ENCODE data around the gene LRRC4B. TPM values are rescaled to one million over a fixed set of nuclear protein-coding genes. Genes with fewer than 3 reads are reported as not detected.

The LRRC4B gene
- total and polyA plus RNA-seq, 2 of the 4 experiments (the other 2 are of a cell fraction), result 0.03 TPM; not detected in 1

DNA sequence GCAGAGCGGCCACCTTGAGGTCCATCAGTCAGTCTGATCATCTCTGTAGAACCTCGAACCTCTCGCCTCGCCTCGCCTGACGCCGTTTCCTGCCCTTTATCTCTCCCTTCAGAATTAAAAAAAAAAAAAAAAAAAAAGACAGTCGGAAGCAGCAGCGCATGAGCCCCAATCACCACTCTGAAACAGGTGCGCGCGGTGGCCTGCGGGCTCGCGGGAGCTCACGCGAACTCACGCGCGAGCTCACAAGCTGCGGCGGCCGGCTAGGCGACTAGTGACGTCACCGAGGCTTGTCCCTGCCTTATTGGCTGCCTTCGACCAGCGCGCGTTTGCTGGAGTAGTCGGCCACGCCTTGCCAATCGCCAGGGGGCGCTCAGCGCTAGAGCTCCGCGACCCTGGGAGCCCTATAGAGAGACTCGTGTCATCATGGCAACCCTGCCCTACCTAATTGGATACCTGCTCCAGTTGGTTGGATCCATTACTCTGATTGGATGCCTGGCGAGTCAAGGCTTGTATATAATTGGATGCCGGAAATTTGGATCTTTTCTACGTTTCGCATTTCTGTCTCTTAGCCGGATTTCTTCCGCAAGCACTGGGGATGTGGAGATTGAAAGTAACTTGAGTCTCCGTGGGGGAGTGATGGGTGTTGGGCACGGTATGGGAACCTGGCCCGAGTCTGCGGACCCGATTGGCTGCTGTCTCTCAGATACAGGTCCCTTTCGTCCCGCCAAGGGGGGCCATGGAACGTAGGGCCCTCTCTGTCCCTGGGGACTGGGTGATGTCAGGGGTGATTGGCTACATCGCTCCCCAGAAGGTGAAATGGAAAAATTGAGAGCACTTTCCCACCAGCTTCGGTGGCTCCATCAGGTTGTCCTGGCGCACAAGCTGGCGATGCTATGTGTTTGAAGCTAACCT is 39.9 kb upstream of the LRRC4B start:
- H4K8ac ChIP-seq (ENCODE audit: low read depth in 2 of 2, low read length in 2 of 2), result no peak overlapping the region
- H2BK15ac ChIP-seq (ENCODE audit: low read depth, low read length), result no peak overlapping the region
- ChIA-PET CTCF (no interaction called here), POLR2A (ENCODE audit: unreplicated experiment) (no interaction called here)
- H3K9me3 ChIP-seq (ENCODE audit: control insufficient read depth, insufficient read depth, low read length), result peaks cover 4% of the 10 kb centered on the region; the same call in 1 of the 2 replicates
- no peak overlapping the region for H4K91ac ChIP-seq (ENCODE audit: insufficient read depth, low read depth, low read length)
- no peak overlapping the region for H3K18ac ChIP-seq (ENCODE audit: low read depth, low read length)
- 37% methylated on average over 13 of the region's 56 CpGs; no CpG with 5 or more reads in 1 of the 2 experiments for WGBS, 2 experiments (ENCODE audit: extremely low coverage in 2 of 2, insufficient read length in 1 of 2)
- no peak overlapping the region for H2BK120ac ChIP-seq (ENCODE audit: low read depth, low read length)
- BruUV-seq (replicated peaks), result no TSS peak
- no peaks in the 10 kb centered on the region for H3K27me3 ChIP-seq (ENCODE audit: control insufficient read depth, insufficient read depth, low read length)
- no peak overlapping the region for H3K9ac ChIP-seq (ENCODE audit: low read depth, low read length)
- H3K14ac ChIP-seq (replicated peaks; ENCODE audit: low read depth, low read length), result no peak overlapping the region
- H2AK9ac ChIP-seq (replicated peaks; ENCODE audit: low read depth, low read length, poor library complexity), result no peak overlapping the region
- no peak overlapping the region for H2BK5ac ChIP-seq (ENCODE audit: low read depth, low read length, poor library complexity, severe bottlenecking)
- no peak overlapping the region for H3K23ac ChIP-seq (ENCODE audit: low read depth, low read length)
- no peak overlapping the region for H3K4ac ChIP-seq (ENCODE audit: low read depth, low read length)
- H3K79me1 ChIP-seq (ENCODE audit: low read depth in 1 of 2, low read length in 2 of 2), result no peaks in the 10 kb centered on the region
- H3K4me3 ChIP-seq (ENCODE audit: insufficient read depth, low read depth, low read length), result no peak overlapping the region
- H4K20me1 ChIP-seq (ENCODE audit: insufficient read depth, low read length), result no peaks in the 10 kb centered on the region
- dilution Hi-C loops (cut with HindIII; ENCODE audit: low sequenced_read_pairs, unreplicated experiment) (no loop called here), intact Hi-C loops (cut with micrococcal nuclease) (no loop called here), in situ Hi-C loops (cut with MboI; ENCODE audit: low sequenced_read_pairs) (no loop called here)
- no peaks in the 10 kb centered on the region for H3K9me1 ChIP-seq (ENCODE audit: insufficient read depth, low read length)
- ATAC-seq (ENCODE audit: low read depth) (peak; percentile 84), DNase-seq (peak; percentile 67)
- no peak overlapping the region for H2BK20ac ChIP-seq (ENCODE audit: low read depth, low read length)
- no peaks in the 10 kb centered on the region for H3K36me3 ChIP-seq (ENCODE audit: control insufficient read depth, insufficient read depth, low read length)
- H3K27ac ChIP-seq (ENCODE audit: insufficient read depth, low read length), result no peak overlapping the region
- H2AFZ ChIP-seq (replicated peaks; ENCODE audit: low read length, poor library complexity), result peak overlapping the region; percentile 64
- no peak overlapping the region for H3K56ac ChIP-seq (ENCODE audit: extremely low read depth, insufficient read depth, low read length)
- no peaks in the 10 kb centered on the region for H3K4me1 ChIP-seq (ENCODE audit: control insufficient read depth, insufficient read depth, low read length)
- no peak overlapping the region for H4K5ac ChIP-seq (ENCODE audit: low read depth, low read length)
- H2AK5ac ChIP-seq (ENCODE audit: low read depth, low read length), result no peak overlapping the region
- H3K4me2 ChIP-seq (ENCODE audit: low read depth, low read length), result peak overlapping the region; percentile 54
- TF ChIP-seq NFE2L2 (IDR thresholded peaks at IDR 0.05; ENCODE audit: low read depth, low read length) (no peak), MAFK (IDR thresholded peaks at IDR 0.05; ENCODE audit: low read depth, low read length) (no peak), MAZ (IDR thresholded peaks at IDR 0.05; ENCODE audit: borderline replicate concordance, low read depth, low read length) (no peak), POLR2A (IDR thresholded peaks at IDR 0.05; ENCODE audit: low read depth, low read length) (no peak), MXI1 (IDR thresholded peaks at IDR 0.05; ENCODE audit: borderline replicate concordance, low read depth, low read length) (no peak), RFX5 (IDR thresholded peaks at IDR 0.05; ENCODE audit: low read depth, low read length) (peak; percentile 98), RCOR1 (IDR thresholded peaks at IDR 0.05; ENCODE audit: insufficient replicate concordance, low read length) (no peak), RAD21 (IDR thresholded peaks at IDR 0.05; ENCODE audit: low read length) (peak; percentile 45), CHD1 (IDR thresholded peaks at IDR 0.05; ENCODE audit: low read depth, low read length) (no peak), CEBPB (IDR thresholded peaks at IDR 0.05; ENCODE audit: low read depth, low read length) (no peak), SMC3 (IDR thresholded peaks at IDR 0.05; ENCODE audit: low read depth, low read length) (peak; percentile 15; the same call in 1 of the 2 replicates)
- TF ChIP-seq, protein P1, sequence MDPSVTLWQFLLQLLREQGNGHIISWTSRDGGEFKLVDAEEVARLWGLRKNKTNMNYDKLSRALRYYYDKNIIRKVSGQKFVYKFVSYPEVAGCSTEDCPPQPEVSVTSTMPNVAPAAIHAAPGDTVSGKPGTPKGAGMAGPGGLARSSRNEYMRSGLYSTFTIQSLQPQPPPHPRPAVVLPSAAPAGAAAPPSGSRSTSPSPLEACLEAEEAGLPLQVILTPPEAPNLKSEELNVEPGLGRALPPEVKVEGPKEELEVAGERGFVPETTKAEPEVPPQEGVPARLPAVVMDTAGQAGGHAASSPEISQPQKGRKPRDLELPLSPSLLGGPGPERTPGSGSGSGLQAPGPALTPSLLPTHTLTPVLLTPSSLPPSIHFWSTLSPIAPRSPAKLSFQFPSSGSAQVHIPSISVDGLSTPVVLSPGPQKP (IDR thresholded peaks at IDR 0.05; ENCODE audit: borderline replicate concordance, low read depth, low read length), result no peak
- TF ChIP-seq, protein P2, sequence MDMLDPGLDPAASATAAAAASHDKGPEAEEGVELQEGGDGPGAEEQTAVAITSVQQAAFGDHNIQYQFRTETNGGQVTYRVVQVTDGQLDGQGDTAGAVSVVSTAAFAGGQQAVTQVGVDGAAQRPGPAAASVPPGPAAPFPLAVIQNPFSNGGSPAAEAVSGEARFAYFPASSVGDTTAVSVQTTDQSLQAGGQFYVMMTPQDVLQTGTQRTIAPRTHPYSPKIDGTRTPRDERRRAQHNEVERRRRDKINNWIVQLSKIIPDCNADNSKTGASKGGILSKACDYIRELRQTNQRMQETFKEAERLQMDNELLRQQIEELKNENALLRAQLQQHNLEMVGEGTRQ (IDR thresholded peaks at IDR 0.05; ENCODE audit: low read depth, low read length), result no peak
- TF ChIP-seq, protein P3, sequence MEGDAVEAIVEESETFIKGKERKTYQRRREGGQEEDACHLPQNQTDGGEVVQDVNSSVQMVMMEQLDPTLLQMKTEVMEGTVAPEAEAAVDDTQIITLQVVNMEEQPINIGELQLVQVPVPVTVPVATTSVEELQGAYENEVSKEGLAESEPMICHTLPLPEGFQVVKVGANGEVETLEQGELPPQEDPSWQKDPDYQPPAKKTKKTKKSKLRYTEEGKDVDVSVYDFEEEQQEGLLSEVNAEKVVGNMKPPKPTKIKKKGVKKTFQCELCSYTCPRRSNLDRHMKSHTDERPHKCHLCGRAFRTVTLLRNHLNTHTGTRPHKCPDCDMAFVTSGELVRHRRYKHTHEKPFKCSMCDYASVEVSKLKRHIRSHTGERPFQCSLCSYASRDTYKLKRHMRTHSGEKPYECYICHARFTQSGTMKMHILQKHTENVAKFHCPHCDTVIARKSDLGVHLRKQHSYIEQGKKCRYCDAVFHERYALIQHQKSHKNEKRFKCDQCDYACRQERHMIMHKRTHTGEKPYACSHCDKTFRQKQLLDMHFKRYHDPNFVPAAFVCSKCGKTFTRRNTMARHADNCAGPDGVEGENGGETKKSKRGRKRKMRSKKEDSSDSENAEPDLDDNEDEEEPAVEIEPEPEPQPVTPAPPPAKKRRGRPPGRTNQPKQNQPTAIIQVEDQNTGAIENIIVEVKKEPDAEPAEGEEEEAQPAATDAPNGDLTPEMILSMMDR (conservative IDR thresholded peaks at IDR 0.05; ENCODE audit: low read depth, low read length), result peak; percentile 49

All from IMR-90 (cell line).